ELR (cell line): ENCODE measurements around the gene KRTAP5-2.

ENCODE experiments used
- DNase-seq: peaks from one replicate; pipeline ENCODE4 v3.0.0-alpha.2; 2015; ENCODE audit warnings: low read depth

KRTAP5-2 gene

GRCh38 chr11:1556278-1556902, 41.7 kb downstream of the KRTAP5-2 start:
- no peak for DNase-seq

GRCh38 chr11:1555713-1556153, 42.4 kb downstream of the KRTAP5-2 start:
- DNase-seq = no peak

- DNase-seq = no peak
Observed at GRCh38 chr11:1554981-1555712, 42.9 kb downstream of the KRTAP5-2 start.

- DNase-seq = no peak
Observed at GRCh38 chr11:1553808-1554594, 44.1 kb downstream of the KRTAP5-2 start.

GRCh38 chr11:1549338-1550330, 48.5 kb downstream of the KRTAP5-2 start:
- no peak for DNase-seq

- DNase-seq = peak; percentile 28
Observed at GRCh38 chr11:1548221-1549070, 49.6 kb downstream of the KRTAP5-2 start.

- DNase-seq = no peak
Observed at GRCh38 chr11:1547467-1548098, 50.5 kb downstream of the KRTAP5-2 start.
